Hippocampal formation (tissue), 2 donors: ENCODE results near the gene IGFL3.
A peak's percentile ranks its signal among the peaks of the same experiment; 100 is the strongest.

Experiments
- DNase-seq, 2 donors: peaks; one replicate each; lab custom pipeline; 2025; lab: John Stamatoyannopoulos, UW

IGFL3 gene

GRCh38 chr19:46076951-46077814, 47.3 kb downstream of the IGFL3 start:
- peak; percentile 82 to 92 for DNase-seq

- no peak for DNase-seq
Observed at GRCh38 chr19:46076031-46076880, 48.2 kb downstream of the IGFL3 start.

- no peak for DNase-seq
Observed at GRCh38 chr19:46073268-46073922, 51.1 kb downstream of the IGFL3 start.
